Activated gamma-delta T cell treated with anti-CD3 and anti-CD28 coated beads, Interleukin-2, amount 50 U/mL, for 16 hours (primary cell): Measurements from ENCODE around the gene SCYGR2.
"Not testable (repeated sequence)": the region's sequence is repeated elsewhere in the genome, so short reads cannot be mapped to it uniquely, and the experiment has no call there.

ENCODE experiments used
- DNase-seq: peaks from one replicate; pipeline ENCODE4 v3.0.0-alpha.2; 2020; ENCODE audit warnings: low read depth

SCYGR2 gene, protein sequence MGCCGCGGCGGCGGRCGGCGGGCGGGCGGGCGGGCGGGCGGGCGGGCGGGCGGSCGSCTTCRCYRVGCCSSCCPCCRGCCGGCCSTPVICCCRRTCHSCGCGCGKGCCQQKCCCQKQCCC

DNA sequence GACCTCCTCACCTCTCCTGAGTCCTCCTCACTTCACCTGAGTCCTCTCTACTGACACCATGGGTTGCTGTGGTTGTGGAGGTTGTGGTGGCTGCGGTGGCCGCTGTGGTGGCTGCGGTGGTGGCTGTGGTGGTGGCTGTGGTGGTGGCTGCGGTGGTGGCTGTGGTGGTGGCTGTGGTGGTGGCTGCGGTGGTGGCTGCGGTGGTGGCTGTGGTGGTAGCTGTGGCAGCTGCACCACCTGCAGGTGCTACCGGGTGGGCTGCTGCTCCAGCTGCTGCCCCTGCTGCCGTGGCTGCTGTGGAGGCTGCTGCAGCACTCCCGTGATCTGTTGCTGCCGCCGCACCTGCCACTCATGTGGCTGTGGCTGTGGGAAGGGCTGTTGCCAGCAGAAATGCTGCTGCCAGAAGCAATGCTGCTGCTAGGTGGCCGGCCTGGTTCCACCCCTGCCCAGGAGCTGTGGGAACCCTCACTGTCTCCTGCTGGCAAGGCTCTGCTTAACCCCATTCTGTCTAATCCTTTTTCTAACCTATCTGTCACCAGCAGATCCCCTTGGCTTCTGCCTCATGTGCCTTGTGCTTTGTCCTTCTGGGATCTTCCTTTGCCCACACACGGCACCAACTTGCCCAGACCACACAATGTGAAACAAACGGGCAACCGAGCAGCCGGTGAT lies at the start of gene SCYGR2:
Gene SCYGR2 (plus strand): TSS at position 59 of the 669 bp plus-strand sequence. CDS start 0 bp downstream, at position 59.
- not testable (repeated sequence) for DNase-seq

DNA sequence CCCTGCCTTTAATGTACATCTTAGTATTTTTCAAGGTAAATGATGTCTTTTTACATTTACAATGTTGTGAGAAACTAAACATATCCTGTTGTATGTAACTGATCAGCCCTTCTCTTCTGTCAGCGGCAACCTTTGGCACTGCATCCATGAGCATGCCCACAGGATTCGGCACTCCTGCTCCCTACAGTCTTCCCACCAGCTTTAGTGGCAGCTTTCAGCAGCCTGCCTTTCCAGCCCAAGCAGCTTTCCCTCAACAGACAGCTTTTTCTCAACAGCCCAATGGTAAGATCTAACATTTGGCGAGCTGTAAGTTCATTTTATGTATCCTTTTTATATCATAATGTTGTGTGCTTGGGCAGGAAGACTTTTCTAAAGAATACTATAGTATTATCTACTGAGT lies 46.9 kb upstream of the SCYGR2 start:
- DNase-seq: no peak

DNA sequence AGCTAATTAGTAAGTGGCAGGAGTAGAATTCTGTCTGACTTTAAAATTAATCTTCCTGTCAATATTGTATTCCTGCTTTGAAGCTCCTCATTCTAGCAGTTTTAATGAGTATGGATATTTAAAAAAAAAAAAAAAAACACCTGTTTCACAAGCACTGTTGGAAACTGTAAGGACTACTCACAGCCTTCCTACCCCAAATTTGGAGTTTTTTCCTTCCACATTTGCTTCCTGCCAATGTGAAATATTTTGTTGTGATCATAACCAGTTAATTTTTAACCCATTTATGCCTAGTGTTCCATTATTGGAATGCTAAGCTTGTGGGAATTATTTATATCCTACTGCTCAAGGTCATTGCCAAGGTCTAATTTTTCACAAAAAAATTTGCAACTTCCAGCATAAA lies 36.1 kb upstream of the SCYGR2 start:
- DNase-seq: no peak

DNA sequence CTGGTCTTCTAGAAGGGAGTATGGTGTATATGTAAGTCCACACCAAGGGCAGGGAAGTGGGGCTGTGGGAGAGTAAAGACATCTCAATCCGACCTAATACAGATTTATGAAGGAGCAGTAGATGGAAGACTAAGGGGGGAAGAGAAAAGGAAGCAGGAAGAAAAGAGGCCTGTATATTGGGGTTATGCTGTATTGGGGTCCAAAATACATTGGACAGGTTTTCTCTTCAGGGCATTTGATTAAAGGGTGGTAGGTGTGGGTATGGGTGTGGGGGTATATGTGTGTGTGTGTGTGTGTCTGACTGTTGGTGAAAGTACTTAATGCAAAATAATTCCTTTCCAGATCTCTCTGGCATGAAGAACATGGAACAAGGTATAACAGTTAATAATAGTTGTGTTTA lies 33.6 kb upstream of the SCYGR2 start:
- DNase-seq: no peak

DNA sequence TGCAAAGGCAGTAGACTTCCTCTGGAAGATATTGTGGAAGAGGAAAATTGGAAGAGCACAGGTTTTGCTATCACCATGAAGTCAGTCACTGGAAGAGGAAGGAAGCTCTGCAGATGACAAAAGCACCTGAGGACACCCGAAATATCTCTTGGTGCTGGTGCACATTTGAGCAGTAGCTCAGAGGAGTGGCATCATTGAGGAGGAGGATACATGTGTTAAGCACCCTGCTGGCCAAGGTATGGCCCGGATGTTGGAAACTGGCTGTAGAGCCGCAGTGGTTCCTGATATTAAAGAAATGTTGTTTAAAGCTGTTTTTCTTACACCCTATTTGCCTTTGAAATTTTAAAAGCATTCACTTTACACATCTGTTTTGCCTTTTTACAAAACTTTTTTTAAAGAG lies 32.7 kb upstream of the SCYGR2 start:
- no peak for DNase-seq

DNA sequence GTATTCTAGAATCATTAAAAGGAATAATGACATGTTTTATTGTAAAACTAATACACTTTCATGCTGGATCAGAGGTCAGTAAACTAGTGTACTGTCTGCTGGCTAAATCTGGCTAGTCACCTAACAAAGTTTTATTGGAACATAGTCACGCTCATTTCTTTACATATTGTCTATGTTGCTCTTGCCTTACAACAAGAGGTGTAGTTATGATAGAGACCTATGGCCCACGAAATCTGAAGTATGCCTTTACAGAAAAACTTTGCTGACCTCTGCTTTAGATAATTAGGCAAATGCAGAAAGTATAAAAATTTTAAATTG lies 29.9 kb upstream of the SCYGR2 start:
- no peak for DNase-seq

DNA sequence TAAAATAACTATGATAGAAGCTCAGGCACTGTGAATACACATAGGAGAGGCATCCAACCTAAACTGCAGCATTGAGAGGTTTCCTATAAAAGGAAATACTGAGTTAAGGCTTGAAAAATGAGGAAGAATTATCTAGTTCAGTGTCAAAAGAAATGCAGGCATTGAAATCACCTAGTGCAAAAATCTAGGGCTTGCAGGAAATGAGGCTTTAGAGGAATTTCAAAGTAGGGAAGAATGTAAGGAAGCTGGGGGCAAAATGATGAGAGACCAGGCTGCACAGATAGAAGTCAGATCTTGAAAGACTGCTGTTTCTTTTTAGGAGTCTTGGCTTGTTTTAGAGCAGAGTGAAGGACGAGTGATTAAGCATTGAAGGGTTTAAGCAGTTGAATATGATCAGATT lies 28.1 kb upstream of the SCYGR2 start:
- no peak for DNase-seq

DNA sequence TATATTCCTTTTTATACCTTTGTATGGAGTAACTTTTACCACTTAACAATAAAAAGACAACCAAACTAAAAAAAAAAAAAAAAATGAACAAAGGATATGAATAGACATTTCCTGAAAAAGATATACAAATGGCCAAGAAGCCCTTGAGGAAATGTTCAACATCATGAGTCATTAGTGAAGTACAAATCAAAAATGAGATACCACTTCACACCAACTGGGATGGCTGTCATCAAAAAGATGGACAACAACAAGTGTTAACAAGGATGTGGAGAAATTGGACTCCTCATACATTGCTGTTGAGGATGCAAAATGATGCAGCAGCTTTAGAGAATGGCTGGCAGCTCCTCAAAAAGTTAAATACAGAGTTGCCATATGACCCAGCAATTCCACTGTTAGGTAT lies 22.6 kb upstream of the SCYGR2 start:
- DNase-seq: no peak

DNA sequence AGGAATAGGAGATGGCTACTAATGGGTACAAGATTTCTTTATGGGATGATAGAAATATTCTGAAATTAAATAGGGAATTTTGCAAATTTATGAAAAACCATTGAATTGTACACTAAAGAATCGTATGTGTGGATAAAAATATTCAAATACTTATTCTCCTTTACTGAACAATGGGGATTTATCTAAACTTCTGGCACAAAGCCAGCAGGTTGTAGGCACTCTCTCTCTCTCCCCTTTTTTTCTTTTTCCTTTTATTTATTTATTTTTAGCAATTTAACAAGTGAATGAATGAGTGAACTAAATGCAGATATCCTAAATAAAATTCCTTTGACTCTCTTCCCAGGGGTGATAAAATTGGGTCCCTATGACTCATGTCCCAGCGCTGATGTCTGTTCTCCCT lies 21.9 kb upstream of the SCYGR2 start:
- no peak for DNase-seq

DNA sequence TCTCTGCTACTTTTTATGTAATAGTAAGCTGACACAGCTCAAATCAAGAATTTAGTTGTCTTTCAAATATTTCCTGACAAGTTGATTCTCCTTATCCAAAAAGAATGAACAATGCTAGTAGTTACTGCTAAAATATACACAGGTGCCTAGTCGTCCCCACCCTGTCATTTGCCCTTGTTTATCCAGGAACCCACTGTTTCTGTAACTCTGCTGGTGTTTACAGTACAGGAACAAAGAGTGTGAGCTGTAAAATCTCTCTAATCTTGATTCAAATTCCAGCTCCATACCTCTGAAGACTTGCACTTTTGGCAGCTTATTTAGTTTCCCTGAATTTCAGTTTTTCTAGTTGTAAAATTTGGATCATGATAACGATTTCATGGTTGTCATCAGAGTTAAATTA lies 21.1 kb upstream of the SCYGR2 start:
- no peak for DNase-seq

DNA sequence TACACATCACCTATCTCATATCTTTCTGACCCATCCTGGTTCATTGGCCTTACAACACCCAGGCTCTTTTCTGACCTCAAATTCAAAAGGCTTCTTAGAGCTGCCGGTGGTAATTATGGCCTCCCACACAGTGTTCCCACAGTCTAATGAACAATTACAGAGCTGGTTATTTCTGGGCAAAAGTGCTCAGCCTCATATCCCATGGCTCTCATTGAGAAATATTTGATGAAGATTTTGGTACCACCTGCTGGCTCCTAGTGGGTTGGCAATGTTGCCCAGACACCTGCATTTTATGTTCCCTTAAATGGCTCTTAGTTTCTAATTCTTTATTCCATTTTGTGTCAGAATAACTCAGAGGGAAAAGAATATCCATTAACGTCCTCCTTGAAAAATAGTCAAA lies 20.1 kb upstream of the SCYGR2 start:
- DNase-seq: no peak

DNA sequence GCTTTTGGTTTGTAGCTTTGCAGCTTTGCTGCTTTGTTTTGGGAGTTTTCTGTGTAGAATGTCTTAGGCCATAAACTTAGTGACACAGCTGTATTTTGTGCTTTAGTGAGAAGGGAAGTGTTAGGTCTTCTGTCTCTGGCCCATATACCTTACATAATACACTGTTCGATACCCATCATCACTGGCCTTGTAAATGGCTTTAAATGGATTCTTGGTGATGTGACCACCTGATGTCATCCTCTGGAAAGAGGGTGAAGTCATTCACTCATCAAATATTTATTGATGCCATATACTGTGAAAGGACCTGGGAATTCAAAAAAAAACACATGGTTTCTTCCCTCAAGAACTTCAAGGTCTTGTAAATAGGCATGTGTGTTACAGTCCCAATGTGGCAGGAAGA lies 18.9 kb upstream of the SCYGR2 start:
- no peak for DNase-seq

DNA sequence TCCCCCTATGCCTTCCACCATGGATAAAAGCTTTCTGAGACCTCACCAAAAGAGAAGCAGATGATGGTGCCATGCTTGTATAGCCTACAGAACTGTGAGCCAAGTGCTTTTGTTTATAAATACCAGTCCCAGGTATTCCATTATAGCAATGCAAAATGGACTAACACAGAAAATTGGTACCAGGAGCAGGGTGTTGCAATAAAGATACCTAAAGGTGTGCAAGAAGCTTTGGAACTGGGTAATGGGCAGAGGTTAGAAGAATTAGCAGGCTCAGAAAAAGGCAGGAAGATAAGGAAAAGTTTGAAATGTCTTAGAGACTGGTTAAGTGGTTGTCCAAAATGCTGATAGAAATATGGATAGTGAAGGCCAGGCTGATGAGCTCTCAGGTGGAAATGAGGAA lies 16.3 kb upstream of the SCYGR2 start:
- DNase-seq: no peak

DNA sequence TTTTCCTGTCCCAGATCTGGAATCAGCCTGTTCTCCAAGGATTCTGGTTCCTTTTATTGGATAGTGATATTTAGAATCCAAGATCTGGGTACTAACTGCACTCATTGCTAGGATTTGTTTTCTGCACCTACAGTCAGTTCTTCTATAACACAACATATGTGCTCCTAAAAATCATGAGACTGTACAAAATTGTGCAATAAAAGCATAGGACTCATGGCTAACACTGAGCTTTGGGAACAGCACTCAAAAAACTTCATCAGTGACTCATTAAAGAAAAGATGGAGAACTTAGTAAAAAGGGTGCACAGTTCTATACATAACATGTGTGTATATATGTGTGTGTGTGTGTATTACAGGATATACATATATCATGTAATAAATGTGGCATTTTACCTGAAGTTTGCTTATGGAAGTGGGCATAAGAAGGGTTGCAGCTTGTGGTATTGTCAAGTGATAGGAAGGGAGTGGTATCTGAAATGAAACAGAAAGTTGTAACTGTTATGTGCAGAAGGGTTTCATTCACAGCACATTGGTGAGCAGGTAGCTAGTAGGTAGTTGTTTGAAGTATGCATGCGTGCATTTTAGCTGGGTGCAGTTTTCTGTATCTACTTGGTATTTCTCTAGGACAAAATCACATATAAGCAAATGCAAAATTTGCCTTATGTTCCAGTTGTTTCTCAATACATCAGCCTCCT lies 5.9 kb upstream of the SCYGR2 start:
- no peak for DNase-seq

DNA sequence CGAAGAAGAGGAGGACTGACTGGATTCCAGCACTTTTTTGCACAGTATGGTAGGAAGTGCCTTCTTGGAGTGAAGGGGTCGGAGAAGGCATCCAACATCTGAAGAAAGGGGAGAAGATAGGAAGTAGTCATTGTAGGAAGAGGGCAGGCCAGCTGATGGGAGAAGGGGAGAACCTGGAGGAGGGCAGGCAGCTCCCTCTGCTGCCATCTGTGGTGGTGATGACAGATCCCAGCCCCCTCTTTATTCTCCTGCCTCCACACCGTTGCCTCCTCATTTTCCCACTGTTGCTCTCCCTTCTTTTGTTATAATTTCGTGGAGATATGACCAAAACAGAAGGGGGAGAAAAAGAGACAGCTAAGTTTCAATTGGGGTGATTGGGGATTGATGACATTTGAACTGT lies 2.9 kb upstream of the SCYGR2 start:
- no peak for DNase-seq

DNA sequence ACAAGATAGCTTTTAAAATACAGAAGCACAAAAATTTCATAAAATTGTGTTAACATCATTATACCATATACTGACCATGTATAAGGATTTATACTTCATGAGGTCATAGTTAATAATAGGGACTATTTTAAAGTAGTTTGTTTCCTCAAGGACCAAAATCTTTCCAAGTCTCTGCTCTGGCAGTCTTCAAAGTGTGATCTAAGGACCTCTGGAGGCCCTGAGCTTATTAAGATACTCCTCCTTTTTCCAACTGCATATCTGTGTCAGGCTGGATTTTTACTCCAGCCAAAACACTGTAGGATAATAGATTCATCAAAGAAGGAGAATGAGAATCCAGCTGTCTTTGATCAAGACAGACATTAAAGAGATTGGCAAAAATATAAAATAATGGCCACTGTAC lies 1.7 kb upstream of the SCYGR2 start:
- no peak for DNase-seq

DNA sequence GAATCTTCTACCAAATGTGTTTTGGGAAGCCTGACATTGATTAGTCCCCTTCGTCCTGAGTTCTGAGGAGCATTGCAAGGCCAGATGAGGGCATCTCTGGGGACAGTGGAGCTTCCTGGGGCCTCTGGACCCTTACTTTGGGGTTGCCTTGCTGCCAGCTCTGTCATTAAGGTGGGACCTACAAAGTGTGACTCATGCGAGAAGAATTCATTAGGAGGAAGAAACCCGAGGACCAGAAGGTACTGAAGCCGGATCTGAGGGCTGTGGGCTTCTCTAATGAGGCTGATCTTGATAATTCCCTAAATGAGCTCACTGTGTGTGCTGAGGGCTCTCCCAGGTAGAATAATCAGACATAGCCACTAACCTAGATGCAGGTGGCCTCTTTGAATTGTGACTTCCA lies 695 bp upstream of the SCYGR2 start:
- no peak for DNase-seq

DNA sequence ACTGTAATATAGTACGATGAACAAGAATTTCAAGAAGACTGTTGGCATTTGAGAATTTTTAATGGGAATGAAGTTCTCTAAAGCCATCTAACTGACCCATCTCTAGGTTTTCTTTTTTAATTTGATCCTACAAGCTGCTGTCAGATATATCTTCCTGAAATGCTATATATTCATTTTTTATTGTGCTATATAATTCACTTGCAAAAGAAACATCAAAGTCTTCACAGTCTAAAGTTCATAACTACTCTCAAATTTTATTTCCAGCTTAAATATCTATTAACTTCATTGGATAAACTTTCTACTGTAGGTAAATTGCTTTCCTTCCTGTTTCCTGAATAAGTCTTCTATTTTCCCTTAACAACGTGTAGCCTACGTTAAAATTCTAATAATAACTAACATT lies 3.7 kb downstream of the SCYGR2 start:
- no peak for DNase-seq

DNA sequence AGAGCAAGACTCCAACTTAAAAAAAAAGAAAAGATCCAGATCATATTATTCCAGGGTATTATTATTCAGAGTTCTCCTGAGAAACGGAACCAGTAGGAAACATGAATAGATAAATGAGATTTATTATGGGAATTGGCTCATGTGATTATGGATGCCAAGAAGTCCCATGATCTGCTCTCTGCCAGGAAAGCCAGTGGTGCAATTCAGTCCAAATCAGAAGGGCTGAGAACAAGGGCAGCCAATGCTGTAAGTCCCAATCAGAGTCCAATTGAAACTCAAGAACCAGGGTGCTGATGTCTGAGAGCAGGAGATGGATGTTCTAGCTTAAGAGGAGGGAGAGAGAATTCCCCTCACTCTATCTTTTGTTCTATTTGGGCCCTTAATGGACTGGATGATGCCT lies 7.8 kb downstream of the SCYGR2 start:
- DNase-seq: no peak

DNA sequence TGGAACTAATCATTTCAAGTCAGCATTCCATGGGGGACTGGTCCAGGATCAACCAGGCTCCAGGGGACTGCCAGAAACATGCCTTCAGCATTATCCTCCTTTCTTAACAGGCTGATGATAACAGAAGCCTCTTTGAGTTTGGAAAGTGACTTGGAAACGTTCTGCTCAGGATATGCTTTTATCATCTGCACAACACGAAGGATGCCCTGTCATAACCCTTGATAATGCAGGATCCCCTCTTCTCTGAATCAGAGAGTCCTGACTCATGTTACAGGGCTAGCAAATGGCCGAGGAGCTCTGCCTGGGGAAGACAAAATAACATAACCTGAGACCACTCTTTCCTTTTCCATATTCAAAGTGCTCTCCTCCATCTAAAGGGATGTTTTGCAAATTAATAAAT lies 9.2 kb downstream of the SCYGR2 start:
- DNase-seq: no peak

DNA sequence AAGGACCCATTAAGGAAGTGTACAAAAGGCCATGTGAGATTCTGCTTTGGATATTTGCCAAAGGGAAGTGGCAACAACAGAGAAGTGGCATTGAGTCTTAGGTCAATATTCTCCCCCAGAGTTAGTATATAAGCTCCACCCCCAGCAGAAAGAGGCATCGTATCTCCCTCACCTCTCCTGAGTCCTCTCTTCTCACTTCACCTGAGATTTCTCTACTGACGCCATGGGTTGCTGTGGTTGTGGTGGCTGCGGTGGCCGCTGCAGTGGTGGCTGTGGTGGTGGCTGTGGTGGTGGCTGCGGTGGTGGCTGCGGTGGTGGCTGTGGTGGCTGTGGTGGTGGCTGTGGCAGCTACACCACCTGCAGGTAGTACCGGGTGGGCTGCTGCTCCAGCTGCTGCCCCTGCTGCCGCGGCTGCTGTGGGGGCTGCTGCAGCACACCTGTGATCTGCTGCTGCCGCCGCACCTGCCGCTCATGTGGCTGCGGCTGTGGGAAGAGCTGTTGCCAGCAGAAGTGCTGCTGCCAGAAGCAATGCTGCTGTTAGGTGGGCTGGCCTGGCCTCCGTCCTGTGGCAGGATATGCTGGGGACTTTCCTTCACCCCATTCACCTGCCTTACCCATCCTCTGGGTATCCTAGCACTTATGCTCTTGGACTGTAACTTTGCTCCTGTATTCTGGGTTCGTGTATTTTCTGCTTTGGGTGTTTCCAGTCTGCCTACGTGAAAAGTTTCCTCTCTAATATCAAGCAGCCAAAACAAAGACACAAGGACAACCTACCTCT lies 10.1 kb downstream of the SCYGR2 start:
- DNase-seq: no peak

DNA sequence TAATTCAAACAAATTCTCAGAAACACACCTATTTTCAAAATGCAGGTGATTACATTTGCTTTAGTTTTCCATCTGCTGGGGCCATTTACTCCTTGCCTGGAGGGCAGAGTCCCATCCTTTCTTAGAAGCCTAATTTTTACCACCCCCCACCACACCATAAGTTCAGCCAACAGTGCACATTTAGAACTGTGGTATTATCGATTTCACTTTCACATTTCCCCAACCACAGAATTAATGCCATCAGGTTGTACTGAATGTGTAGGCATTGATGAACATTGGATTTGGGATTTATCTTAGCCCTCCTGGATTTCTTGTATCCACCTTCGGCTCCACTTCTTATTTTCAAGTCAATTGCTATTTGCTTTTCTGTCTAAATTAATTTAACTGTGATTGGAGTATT lies 11.4 kb downstream of the SCYGR2 start:
- DNase-seq: no peak

DNA sequence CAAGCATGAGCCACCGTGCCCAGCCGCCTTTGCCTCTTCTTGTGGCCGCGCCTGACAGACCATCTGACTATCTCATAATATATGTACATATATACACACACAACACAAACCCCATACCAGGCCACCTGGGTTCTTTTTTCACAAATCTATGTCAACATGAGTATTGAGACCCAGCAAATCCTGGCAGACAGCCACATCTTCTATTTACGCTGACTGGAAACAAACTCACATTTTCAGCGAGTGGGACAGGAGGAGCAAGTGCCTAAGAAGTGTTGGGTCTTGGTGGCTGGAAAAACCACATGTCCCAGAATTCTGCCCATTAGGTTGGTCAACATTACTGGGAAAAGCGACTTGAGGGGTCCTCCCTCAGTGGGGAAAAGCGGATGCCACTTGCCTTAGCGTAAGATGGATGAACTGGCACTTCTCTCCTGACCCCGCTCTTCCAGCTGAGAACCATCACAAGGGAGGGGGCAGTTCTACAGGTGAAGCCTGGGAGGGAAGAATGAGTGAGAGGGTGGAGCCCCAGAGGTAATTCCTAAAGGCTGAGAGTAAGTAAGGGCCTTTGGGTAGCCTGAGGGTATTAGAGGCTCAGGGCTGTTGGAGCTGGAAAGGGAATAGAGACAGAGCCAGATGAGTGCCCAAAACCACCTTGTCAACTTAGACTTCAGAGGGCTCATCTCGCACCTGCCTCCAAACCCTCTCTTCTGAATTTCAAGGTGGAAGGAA lies 14.0 kb downstream of the SCYGR2 start:
- DNase-seq: no peak
